Mammary epithelial cell (primary cell): Measurements from ENCODE around the gene SUPT4H1.

Experiments
- CTCF ChIP-seq, 2 donors: IDR thresholded peaks in 1 of 2; conservative IDR thresholded peaks in 1 of 2; 2 replicates each; pipeline ENCODE4 v1.5.1; 2011 to 2012; ENCODE audit warnings: inconsistent platforms in 2 of 2, low read length in 2 of 2, mild to moderate bottlenecking in 2 of 2, control low read depth in 1 of 2, low read depth in 1 of 2; ENCODE audit not compliant: insufficient read depth in 1 of 2; ENCODE audit errors: extremely low read depth in 1 of 2
- EZH2 ChIP-seq: IDR thresholded peaks from 2 replicates; pipeline ENCODE4 v1.6.1; 2012; ENCODE audit warnings: low read length, inconsistent platforms, borderline replicate concordance

GRCh38 chr17:58330538-58330996 is 21.4 kb downstream of the SUPT4H1 start:
- no peak for TF ChIP-seq CTCF (conservative IDR thresholded peaks at IDR 0.05 in 1 of 2, IDR thresholded peaks at IDR 0.05 in 1 of 2; ENCODE audit: extremely low read depth in 1 of 2, insufficient read depth in 1 of 2, low read depth in 1 of 2, low read length in 2 of 2)
- no peak for TF ChIP-seq EZH2
